GM19193 (cell line): ENCODE results near the gene IARS1.
A peak's percentile ranks its signal among the peaks of the same experiment; 100 is the strongest.

Experiments
- POLR2A ChIP-seq: IDR thresholded peaks from 4 replicates; pipeline ENCODE4 v1.6.1; 2011; ENCODE audit not compliant: insufficient read depth, insufficient read length; ENCODE audit errors: extremely low read depth

Gene IARS1

DNA sequence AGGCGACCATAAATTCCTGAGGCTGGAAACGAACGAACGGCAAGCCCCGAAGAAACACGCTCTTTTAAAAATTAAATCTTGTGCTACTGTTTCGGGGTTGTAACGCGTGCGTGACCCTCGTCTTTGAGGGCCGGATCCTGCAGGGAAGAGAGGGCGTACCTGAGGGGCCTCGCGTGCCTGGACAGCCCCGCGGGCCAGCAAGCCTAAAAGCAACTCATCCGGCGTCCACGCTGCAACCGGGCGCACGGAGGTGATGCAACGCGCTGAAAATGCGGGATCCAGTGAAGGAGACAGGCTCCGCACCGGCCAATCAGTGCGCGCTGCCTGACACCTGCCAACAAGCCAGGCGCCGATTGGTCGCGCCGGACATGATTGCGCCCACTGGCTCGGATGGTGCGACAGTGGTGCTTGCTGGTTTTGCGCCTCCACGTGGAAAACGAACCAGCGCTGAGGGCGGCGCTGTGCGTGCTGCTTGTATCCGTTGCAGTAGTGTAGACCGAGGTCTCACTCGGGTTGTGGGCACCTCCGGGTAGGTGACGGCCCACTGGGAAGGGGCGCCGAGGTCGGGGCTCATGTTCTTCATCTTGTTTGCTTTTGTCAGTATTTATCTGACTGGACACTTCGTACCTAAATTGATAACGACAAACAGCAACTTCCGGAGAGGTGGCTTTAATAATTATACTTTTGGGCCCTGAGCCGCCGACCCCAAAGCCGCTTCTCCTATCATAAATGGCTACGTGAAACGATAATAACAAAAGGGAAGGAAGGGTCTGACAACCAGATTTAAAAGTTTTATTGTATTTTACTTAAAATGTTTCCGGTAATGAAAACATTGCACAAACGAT is at the start of gene IARS1:
TSS of gene IARS1 (minus strand) at position 246 of the 845 bp plus-strand sequence. CDS start 4,278 bp downstream, outside the sequence.
- peak; percentile 98 for TF ChIP-seq POLR2A

- no peak for TF ChIP-seq POLR2A
These were observed 49.5 kb upstream of the IARS1 start for GRCh38 chr9:92342825-92343488.

- TF ChIP-seq POLR2A: no peak
These were observed 48.1 kb upstream of the IARS1 start for GRCh38 chr9:92341578-92341977.

DNA sequence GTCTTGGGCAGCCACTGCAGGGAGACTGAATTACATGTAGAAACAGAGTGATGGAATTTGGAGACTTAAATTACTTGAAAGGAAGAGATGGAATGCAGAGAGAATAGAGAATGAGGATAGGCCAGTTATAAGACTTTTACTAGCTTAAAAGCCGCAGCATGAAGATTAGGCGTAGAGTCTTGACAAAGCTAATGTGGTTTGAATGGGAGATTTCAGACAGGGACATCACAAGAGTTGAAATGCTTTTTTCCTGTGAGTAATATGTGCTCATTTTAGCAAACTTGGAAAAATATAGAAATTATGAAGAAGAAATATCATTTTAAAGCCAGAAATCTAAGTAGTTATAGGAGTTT is 39.8 kb upstream of the IARS1 start:
- TF ChIP-seq POLR2A: no peak

- no peak for TF ChIP-seq POLR2A
These were observed 39.2 kb upstream of the IARS1 start for GRCh38 chr9:92332577-92333281.

DNA sequence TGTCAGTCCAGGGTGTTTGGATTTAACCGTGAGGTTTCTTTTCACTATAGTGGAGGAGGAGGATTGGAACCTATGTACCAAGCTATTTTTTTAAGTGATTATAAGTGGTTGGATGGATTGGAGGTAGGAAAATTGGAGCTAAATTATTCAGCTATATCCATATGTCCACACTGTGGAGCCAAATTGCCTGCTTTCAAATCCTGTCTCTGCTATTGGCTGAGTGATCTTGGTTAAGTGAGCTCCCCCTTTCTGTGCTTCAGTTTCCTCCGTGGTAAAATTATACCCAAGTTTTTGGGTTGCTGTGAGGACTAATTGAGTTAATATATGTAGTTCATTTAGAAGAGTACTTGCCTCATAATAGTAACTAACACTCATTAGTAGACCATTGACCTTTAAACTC is 34.7 kb upstream of the IARS1 start:
- TF ChIP-seq POLR2A: no peak

- no peak for TF ChIP-seq POLR2A
These were observed 33.9 kb upstream of the IARS1 start for GRCh38 chr9:92327283-92327850.

GRCh38 chr9:92325991-92326500 is 32.5 kb upstream of the IARS1 start:
- no peak for TF ChIP-seq POLR2A

- peak; percentile 89 for TF ChIP-seq POLR2A
These were observed 31.9 kb upstream of the IARS1 start, which contains the start of the genes CENPP and NOL8 for GRCh38 chr9:92325269-92325990. Gene CENPP, plus strand, starts transcription at chr9:92325953. Gene NOL8, minus strand, starts transcription at chr9:92325350. Its CDS starts 1,189 bp downstream, at chr9:92324161.

GRCh38 chr9:92324889-92325268 is 31.4 kb upstream of the IARS1 start:
- TF ChIP-seq POLR2A: no peak

- no peak for TF ChIP-seq POLR2A
These were observed 30.9 kb upstream of the IARS1 start for GRCh38 chr9:92324431-92324830.

DNA sequence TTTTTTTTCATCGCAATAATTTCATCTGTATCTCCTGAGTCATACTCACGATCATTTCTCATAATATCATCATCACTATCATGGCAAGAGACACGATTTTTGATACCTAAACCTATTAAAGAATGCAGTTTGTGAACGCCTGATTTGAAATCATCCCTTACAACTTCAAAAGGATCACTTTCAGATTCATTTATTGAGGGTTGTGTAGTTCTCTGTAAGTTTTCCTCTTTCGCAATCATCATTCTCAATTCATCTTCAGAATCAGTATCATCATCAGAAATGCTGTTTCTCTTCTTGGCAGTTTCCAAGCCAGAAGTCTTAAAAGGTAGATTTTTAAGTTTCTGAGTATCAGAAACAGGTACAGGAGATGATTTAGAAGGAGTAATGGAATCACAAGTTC is 22.0 kb upstream of the IARS1 start:
- TF ChIP-seq POLR2A: no peak

GRCh38 chr9:92313624-92314012 is 20.1 kb upstream of the IARS1 start:
- TF ChIP-seq POLR2A: no peak
